Measurements from ENCODE around the gene FST.

FST gene

DNA sequence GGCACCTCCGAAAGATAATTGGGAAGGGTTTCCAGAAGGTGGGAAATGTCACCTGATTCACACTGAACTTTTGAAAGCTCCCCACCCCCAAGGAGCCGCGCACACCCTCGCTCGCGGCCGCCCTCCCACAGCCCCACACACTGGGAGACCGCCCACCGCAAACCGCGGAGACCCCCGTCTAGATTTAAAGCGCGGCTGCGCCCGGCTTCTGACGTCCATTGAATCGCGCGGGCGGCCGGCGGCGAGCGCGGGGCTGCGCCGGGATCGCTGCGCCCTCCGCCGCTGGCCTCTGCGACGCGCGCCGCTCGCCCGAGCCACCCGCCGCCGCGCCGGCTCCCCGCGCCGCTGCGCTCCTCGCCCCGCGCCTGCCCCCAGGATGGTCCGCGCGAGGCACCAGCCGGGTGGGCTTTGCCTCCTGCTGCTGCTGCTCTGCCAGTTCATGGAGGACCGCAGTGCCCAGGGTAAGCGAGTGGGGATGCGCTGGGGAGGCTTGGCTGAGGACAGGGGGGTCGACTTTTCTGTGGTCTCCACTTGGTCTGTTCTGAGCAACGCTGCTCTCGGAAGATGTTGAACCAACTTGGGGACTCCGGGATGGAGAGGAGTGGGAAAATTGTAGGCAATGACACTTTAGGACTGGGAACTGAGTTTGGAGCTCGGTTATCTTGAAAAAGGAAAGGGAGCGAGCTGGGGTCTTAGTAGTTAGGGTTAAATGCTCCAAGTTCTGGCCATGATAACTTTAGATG, at the start of gene FST:
FST (plus strand) TSS at position 214 of the 743 bp plus-strand sequence; CDS start at position 377, 163 bp downstream.
- DNase-seq (ENCODE audit: low spot score), result peak; percentile 79

DNA sequence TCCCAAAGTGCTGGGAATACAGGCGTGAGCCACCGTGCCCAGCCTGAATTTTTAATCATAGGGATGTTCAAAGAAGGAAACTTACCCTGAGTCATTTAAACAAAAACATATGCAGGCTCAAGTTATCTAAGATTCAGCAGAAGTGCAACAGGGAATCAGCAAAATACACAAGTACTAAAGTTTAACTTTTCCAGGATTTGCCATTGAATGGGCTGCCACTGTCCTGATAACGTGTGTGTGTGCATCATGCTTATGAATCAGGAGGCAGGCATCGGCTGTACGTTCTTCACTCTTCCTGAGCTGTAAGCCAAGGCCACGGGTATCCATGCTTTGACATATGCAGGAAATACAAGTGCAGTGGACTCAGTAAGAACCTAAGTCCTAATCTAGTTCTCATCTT, 48.8 kb upstream of the FST start:
- no peak for DNase-seq (ENCODE audit: low spot score)

DNA sequence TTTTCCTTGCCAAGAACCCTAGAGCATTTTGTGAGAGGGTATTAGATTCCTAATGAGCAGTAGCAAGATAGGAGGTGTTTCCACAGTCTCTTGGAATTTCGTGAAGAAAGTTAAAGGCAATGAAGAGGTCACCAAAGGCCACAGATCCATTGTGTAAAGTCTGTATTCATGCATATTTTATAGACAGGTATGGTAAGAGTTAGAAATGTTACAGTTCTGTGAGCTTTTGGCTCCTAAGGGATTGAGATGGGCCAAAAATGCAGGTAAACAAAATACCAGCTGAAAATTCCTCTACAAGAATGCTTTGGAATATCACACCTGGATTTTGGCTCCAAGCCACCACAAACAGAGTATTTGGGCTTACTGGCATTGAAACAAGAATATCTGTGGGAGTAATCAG, 47.4 kb upstream of the FST start:
- DNase-seq (ENCODE audit: low spot score), result no peak

- no peak for DNase-seq (ENCODE audit: low spot score)
These were observed 45.9 kb upstream of the FST start for GRCh38 chr5:53434541-53434940.

DNA sequence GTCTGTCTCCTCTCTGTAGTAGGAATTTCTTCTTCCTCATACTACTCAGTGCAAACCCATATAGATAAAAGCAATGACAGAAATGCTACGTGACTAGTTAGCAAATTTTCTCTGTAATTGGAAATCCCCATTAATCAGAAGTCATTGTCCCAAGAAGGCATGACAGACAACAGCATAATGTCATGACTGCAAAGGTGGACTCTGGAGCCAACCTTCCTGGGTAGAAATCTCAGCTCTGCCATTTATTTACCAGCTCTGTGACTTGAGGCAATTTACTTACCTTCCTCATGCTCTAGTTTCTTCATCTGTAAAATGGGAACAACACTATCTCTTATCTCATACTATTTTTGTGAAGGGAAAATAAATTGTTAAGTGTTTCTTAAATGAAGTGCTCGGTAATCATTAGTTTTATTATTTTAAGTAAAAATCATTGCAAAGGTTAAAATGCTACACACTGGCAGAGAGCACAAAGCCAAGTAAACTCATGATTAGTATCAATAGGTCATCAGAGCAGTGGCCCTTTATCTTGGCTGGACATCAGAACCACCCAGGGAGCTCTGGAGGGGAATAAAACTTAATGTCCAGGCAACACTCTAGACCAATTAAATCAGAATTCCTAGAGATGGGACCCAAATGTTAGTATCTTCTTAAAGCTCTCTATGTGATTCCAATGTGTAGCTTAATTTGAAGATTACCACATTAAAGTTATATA, 43.8 kb upstream of the FST start:
- no peak for DNase-seq (ENCODE audit: low spot score)

GRCh38 chr5:53438079-53438478, 42.4 kb upstream of the FST start:
- no peak for DNase-seq (ENCODE audit: low spot score)

- no peak for DNase-seq (ENCODE audit: low spot score)
These were observed 41.6 kb upstream of the FST start for GRCh38 chr5:53438486-53439472.

DNA sequence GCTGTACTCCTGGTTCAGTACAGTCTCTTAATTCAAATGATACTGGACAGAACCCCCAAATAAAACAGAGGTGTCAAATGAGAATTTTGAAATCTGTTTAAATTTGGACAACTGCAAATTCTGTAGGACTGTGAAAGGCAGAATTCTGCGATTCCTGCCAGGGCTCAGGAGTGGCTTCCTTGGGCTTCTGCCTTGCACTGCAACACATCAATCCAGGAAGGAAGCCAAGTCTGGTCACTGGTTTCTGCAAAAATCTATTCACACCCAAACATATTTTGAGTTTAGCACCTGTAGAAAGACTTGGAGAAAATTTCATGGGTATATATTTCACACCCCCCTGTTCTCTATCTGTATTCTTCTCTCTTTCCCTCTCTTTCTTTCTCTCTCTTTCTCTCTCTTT, 37.5 kb upstream of the FST start:
- DNase-seq (ENCODE audit: low spot score), result no peak

GRCh38 chr5:53445569-53445968, 34.9 kb upstream of the FST start:
- no peak for DNase-seq (ENCODE audit: low spot score)

DNA sequence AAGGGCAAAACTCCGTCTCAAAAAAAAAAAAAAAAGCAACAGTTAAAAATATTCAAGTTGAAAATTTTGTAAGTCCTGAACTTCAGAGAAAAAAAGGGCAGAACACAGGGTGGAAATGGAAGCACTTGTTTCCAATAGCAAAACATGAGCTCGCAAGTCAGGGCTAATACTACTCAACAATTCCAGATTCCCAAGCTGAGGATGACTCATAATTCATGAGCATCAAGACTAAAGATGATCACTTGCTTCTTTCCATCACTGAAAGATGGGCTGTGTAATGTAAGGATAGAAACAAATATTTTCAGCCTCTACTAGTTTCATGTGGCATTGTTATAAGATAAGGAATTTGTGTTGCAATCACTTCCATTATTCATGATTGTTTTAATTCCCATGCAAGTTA, 33.5 kb upstream of the FST start:
- DNase-seq (ENCODE audit: low spot score), result no peak

DNA sequence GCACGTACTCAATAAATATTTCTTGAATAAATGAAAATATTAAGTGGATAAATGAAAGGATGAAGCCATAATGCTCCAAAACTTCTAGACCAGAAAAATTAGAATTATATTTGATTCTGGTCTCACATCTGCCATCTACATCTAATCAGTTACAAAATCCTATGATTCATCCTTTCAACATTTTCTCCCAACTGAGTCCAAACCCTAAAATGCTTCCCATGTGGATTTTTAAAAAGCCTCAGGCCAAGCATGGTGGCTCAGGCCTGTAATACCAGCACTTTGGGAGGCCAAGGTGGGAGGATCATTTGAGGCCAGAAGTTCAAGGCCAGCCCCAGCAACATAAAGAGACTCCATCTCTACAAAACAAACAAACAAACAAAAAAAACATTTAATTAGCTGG, 31.6 kb upstream of the FST start:
- DNase-seq (ENCODE audit: low spot score), result no peak

DNA sequence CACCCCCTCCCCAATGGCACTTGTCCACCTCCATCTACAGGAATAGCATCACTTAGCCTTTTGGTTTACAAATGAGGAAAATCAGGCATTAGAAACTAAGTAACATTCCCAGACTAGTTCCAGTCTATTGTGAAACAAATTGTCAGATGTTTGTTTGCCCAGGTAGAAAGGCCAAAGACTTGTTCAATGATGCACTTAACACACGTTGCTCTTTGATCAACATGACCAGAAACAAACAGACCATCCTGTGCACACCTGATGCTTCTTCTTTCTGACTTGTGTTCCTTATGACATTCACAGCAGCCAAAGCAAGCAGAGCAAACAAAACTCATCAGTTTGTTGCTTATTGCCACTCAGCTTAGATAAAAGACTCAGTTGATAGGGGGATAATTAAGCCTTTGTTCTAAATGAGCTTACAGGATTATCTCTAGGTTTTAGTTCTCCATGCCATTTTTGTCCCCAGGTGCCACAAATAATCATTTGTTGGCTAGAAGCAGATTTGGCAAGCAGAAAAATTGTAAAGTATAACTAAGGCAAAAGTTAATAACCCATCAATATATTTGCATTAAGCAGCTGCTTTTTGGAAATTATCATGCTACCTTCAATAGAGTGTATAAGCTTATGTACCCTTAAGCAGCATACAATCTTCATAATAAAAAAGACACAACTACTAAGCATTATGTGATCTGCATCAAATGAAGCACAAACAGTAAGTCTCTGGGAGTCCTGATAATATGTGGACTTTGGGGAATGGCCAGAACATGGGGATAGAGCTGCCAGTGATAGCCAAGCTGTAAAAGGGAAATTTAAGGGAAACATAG, 26.3 kb upstream of the FST start:
- DNase-seq (ENCODE audit: low spot score), result peak; percentile 28

DNA sequence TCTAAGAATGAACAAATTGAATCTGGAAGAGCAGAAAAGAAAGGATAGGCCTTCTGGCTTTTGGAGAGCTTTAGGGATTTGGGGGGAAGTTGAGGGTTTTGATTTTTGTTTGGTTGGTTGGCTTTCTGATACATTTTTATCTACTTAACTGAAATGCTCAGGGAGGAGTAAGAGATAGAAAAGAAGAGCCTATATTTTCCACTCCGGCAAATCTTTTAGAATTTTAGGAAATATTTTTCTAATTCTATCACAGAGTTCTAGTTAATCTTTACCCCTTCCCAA, 25.8 kb upstream of the FST start:
- DNase-seq (ENCODE audit: low spot score), result no peak

GRCh38 chr5:53456366-53456765, 24.1 kb upstream of the FST start:
- DNase-seq (ENCODE audit: low spot score), result no peak

GRCh38 chr5:53463909-53464621, 16.4 kb upstream of the FST start:
- DNase-seq (ENCODE audit: low spot score), result no peak

GRCh38 chr5:53464722-53465121, 15.7 kb upstream of the FST start:
- no peak for DNase-seq (ENCODE audit: low spot score)

- no peak for DNase-seq (ENCODE audit: low spot score)
These were observed 10.3 kb upstream of the FST start for GRCh38 chr5:53469946-53470687.

GRCh38 chr5:53472279-53472678, 8.2 kb upstream of the FST start:
- DNase-seq (ENCODE audit: low spot score), result no peak

GRCh38 chr5:53472720-53473510, 7.5 kb upstream of the FST start:
- no peak for DNase-seq (ENCODE audit: low spot score)

GRCh38 chr5:53473633-53474032, 6.8 kb upstream of the FST start:
- no peak for DNase-seq (ENCODE audit: low spot score)
